ENCODE data around the gene ZFAND6. TPM values are rescaled to one million over a fixed set of nuclear protein-coding genes. Genes with fewer than 3 reads are reported as not detected.

Gene ZFAND6
- total and polyA plus RNA-seq, 9 donors: 57.3 to 105 (median 65.4) TPM

GRCh38 chr15:80179025-80179759 lies 119.7 kb downstream of the ZFAND6 start:
- DNase-seq: no peak
- no peaks in the 10 kb centered on the region for H3K36me3 ChIP-seq
- TF ChIP-seq POLR2A (IDR thresholded peaks at IDR 0.05) (no peak), CTCF (IDR thresholded peaks at IDR 0.05) (no peak)
- intact Hi-C loops (cut with DNase I): loop anchor here in 1 of 4 donors (10.0 kb wide), 1 partner anchor 114 kb away; no protein-coding TSS in a partner anchor
- no peaks in the 10 kb centered on the region for H3K27me3 ChIP-seq
- H3K27ac ChIP-seq: no peak overlapping the region
- WGBS, 3 donors: 82 to 87% (median 87%) methylated on average over 17 of the region's 17 CpGs
- H3K9me3 ChIP-seq: no peaks in the 10 kb centered on the region
- peaks cover 5% of the 10 kb centered on the region for H3K4me1 ChIP-seq (ENCODE audit: insufficient read depth)
- no peak overlapping the region for H3K4me3 ChIP-seq

- no peak for TF ChIP-seq POLR2A (IDR thresholded peaks at IDR 0.05)
- no peak for TF ChIP-seq CTCF (IDR thresholded peaks at IDR 0.05)
- no peak for TF ChIP-seq EP300 (IDR thresholded peaks at IDR 0.05)
- H3K4me3 ChIP-seq: no peak overlapping the region
- no peak for DNase-seq
- H3K36me3 ChIP-seq: no peaks in the 10 kb centered on the region
- H3K27me3 ChIP-seq: no peaks in the 10 kb centered on the region
- H3K27ac ChIP-seq: no peak overlapping the region
- H3K9me3 ChIP-seq: no peaks in the 10 kb centered on the region
- intact Hi-C loops (cut with DNase I): loop anchor here in 1 of 4 donors (10.0 kb wide), 1 partner anchor 115 kb away; no protein-coding TSS in a partner anchor
- peaks cover 5% of the 10 kb centered on the region for H3K4me1 ChIP-seq (ENCODE audit: insufficient read depth)
- WGBS, 3 donors: 84 to 90% (median 87%) methylated on average over 16 of the region's 16 CpGs
Observed at GRCh38 chr15:80179935-80180334, 120.5 kb downstream of the ZFAND6 start.

- H3K9me3 ChIP-seq: no peaks in the 10 kb centered on the region
Observed at GRCh38 chr15:80180468-80180867, 121.0 kb downstream of the ZFAND6 start.

GRCh38 chr15:80180986-80181385 lies 121.5 kb downstream of the ZFAND6 start:
- Histone ChIP-seq H3K27me3 (no peaks in the 10 kb centered on the region), H3K9me3 (no peaks in the 10 kb centered on the region), H3K4me1 (ENCODE audit: insufficient read depth) (peaks cover 5% of the 10 kb centered on the region), H3K36me3 (no peaks in the 10 kb centered on the region), H3K27ac (no peak overlapping the region), H3K4me3 (no peak overlapping the region)
- intact Hi-C loops (cut with DNase I): no loop called here
- 92 to 96% (median 95%) methylated on average over 10 of the region's 10 CpGs for WGBS, 3 donors
- DNase-seq: no peak
- TF ChIP-seq CTCF (IDR thresholded peaks at IDR 0.05): no peak
- TF ChIP-seq POLR2A (IDR thresholded peaks at IDR 0.05): no peak
- no peak for TF ChIP-seq EP300 (IDR thresholded peaks at IDR 0.05)

More at GRCh38 chr15:80180468-80180867, 121.0 kb downstream of the ZFAND6 start:
- Histone ChIP-seq H3K27me3 (no peaks in the 10 kb centered on the region), H3K4me1 (ENCODE audit: insufficient read depth) (peaks cover 5% of the 10 kb centered on the region), H3K27ac (no peak overlapping the region), H3K36me3 (no peaks in the 10 kb centered on the region), H3K4me3 (no peak overlapping the region)
- DNase-seq: no peak
- TF ChIP-seq EP300 (IDR thresholded peaks at IDR 0.05) (no peak), CTCF (IDR thresholded peaks at IDR 0.05) (no peak), POLR2A (IDR thresholded peaks at IDR 0.05) (no peak)
- intact Hi-C loops (cut with DNase I): no loop called here
- WGBS, 3 donors: 80 to 84% (median 81%) methylated on average over 7 of the region's 7 CpGs

Data from ovary (tissue), 9 donors.